ENCODE measurements around the gene NECTIN3.

NECTIN3 gene

DNA sequence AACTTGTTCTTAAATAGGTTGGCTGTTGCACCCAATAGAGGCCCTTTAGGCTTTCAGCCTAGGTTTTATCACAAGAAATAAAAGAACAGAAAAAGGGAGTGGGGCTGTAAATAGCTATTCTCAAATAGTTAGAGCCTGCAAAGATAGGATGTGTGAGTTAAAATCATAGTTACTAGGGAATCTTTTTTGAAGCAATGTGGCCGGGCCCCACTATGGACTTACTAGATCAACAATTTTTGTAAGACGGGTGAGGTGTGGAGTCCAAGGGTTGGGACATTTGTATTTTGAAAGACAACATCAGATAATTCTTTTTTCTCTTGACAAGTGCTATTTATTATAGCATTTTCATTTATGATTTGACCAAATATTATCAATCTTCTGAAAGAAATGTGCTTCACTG lies 5.8 kb downstream of the NECTIN3 start:
- Histone ChIP-seq H3K4me3 (no peak overlapping the region), H3K27ac (no peak overlapping the region)

DNA sequence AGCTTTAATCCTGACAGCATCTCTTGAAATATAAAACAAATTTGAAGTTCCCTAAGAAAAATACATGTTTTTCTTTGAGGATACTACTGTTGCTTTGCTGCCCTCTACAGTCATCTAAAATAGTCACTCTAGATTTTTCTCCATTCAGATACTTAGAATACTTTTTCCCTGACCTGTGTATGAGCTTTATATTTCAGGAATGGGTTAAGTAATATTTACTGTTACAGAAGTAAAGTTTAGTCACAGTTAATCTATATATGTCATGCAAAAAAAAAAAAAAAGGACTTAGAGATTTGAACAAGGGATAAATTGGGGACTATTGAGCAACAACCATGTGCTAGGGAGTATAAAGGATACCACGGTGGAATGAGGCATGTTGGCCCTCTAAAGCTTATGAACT lies 8.8 kb downstream of the NECTIN3 start:
- no peak overlapping the region for H3K4me3 ChIP-seq
- H3K27ac ChIP-seq: no peak overlapping the region

DNA sequence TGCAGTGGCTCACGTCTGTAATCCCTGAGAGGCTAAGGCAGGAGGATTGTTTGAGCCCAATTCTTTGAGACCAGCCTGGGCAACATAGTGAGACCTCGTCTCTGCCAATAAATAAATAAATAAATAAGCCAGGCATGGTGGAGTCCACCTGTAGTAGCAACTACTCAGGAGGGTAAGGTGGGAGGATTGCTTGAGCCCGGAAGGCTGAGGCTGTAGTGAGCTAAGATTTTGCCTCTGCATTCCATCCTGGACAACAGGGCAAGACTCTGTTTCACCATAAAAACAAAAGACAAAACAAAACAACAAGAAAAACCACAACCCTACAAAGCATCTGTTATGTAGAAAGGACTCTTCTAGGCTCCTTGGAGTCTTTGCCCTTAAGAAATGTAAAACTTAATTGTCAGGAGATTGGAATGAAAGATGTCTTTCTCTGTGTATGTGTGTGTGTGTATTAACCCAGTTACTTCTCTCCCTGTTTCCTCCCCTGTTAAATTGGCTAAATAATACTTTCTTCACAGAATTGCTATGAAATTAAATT lies 9.5 kb downstream of the NECTIN3 start:
- H3K27ac ChIP-seq: no peak overlapping the region
- H3K4me3 ChIP-seq: no peak overlapping the region

DNA sequence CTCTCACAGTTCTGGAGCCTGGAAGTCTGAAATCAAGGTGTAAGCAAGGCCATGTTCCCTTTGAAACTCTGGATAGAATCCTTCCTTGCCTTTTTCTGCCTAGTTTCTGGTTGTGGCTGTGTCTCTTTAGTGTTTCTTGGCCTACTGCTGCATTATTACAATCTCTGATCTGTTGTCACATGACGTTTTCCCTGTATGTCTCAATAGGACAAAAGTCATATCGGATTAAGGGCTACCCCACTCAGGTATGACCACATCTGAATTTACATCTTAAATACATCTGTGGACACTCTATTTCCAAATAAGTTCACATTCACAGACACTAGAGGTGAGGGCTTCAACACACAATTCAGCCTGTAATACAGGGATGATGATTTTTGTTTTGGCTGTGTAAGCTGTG lies 13.3 kb downstream of the NECTIN3 start:
- Histone ChIP-seq H3K4me3 (no peak overlapping the region), H3K27ac (no peak overlapping the region)

GRCh38 chr3:111087924-111088469 lies 16.4 kb downstream of the NECTIN3 start:
- no peak overlapping the region for H3K27ac ChIP-seq
- H3K4me3 ChIP-seq: no peak overlapping the region

DNA sequence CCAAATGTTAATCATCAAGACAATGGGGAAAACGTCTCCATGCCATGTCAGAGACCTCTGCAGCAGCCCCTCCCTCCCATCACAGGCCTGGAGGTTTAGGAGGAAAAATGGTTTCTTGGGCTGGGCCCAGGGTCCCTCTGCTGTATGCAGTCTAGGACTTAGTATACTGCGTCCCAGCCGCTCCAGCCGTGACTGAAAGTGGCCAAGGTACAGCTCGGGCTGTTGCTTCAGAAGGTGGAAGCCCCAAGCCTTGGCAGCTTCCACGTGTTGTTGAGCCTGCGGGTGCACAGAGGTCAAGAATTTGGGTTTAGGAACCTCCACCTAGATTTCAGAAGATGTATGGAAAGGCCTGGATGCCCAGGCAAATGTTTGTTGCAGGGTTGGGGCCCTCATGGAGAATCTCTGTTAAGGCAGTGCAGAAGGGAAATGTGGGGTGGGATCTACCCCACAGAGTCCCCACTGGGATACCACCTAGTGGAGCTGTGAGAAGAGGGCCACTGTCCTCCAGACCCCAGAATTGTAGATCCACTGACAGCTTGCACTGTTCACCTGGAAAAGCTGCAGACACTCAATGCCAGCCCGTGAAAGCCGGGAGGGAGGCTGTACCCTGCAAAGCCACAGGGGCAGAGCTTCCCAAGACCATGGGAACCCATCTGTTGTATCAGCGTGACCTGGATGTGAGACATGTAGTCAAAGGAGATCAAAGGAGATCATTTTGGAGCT lies 25.0 kb downstream of the NECTIN3 start:
- no peak overlapping the region for H3K4me3 ChIP-seq
- H3K27ac ChIP-seq: no peak overlapping the region

- no peak overlapping the region for H3K27ac ChIP-seq
- no peak overlapping the region for H3K4me3 ChIP-seq
These were observed 32.2 kb downstream of the NECTIN3 start for GRCh38 chr3:111103807-111104206.

GRCh38 chr3:111106993-111107661 lies 35.5 kb downstream of the NECTIN3 start:
- no peak overlapping the region for H3K27ac ChIP-seq
- H3K4me3 ChIP-seq: no peak overlapping the region

- Histone ChIP-seq H3K27ac (no peak overlapping the region), H3K4me3 (no peak overlapping the region)
These were observed 36.0 kb downstream of the NECTIN3 start for GRCh38 chr3:111107662-111108035.

- Histone ChIP-seq H3K4me3 (no peak overlapping the region), H3K27ac (no peak overlapping the region)
These were observed 41.3 kb downstream of the NECTIN3 start for GRCh38 chr3:111112913-111113312.

DNA sequence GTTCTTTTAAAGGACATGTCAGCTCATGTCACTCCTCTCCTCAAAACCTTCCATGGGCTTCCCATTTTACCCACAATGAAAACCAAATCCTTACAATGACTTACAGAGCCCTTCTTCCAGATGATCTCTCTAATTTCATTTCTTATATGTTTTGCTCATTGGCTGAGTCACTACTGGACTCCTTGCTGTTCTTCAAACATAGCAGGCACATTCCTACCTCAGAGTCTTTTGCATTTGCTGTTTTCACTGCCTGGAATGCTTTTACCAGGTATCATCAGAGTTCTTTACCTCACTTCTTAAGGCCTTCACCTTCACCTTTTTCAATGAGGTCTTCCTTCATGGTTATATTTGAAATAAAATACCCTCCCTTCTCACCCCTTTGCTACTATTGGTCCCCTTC lies 57.3 kb downstream of the NECTIN3 start:
- no peak overlapping the region for H3K4me3 ChIP-seq
- H3K27ac ChIP-seq: no peak overlapping the region

- H3K27ac ChIP-seq: no peak overlapping the region
These were observed 59.2 kb downstream of the NECTIN3 start for GRCh38 chr3:111130827-111131226.

GRCh38 chr3:111134302-111134701 lies 62.7 kb downstream of the NECTIN3 start:
- no peak overlapping the region for H3K27ac ChIP-seq
- no peak overlapping the region for H3K4me3 ChIP-seq

More at GRCh38 chr3:111130827-111131226, 59.2 kb downstream of the NECTIN3 start:
- H3K4me3 ChIP-seq: no peak overlapping the region

DNA sequence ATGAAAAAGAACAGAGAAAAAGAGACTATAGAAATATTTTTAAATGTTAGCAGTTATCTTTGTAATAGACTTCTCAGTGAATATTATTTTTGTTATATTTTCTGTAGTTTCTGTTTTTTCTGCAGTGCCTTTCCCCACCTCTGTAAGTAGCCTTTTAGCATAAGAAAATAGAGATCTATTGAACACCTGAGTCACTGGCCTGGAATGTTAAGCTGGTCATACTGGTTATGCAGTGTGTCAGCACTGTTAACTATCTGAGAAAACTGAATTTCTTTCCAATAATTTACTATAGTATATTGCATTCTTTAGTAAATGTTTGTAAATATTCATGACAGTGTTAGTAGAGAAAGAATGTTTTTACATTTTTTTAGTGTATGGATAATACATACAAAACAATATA lies 79.8 kb downstream of the NECTIN3 start:
- H3K4me3 ChIP-seq: no peak overlapping the region
- H3K27ac ChIP-seq: no peak overlapping the region

DNA sequence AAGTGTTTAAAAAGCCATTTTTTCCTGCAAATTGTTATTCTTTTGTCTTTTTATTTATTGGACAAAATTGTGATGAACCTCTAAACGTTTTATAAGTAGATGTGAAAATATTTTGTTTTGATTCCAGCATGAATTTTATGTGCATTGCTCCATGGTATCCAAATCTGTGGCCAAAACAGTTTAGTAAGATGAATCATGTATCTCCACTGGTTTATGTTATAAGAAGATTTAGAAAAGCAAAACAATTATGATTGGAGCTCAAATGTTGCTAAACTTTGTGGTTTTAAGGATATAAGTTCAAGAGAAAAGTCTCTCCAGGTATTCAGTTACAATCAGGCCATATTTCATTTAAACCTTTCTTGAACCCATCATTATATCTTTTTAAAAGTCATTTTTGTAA lies 80.9 kb downstream of the NECTIN3 start:
- Histone ChIP-seq H3K4me3 (no peak overlapping the region), H3K27ac (no peak overlapping the region)

GRCh38 chr3:111156517-111156916 lies 84.9 kb downstream of the NECTIN3 start:
- no peak overlapping the region for H3K4me3 ChIP-seq
- no peak overlapping the region for H3K27ac ChIP-seq

GRCh38 chr3:111159391-111159790 lies 87.8 kb downstream of the NECTIN3 start:
- H3K27ac ChIP-seq: no peak overlapping the region
- H3K4me3 ChIP-seq: no peak overlapping the region

GRCh38 chr3:111164621-111165020 lies 93.0 kb downstream of the NECTIN3 start:
- no peak overlapping the region for H3K4me3 ChIP-seq
- H3K27ac ChIP-seq: no peak overlapping the region

GRCh38 chr3:111165411-111165810 lies 93.8 kb downstream of the NECTIN3 start:
- Histone ChIP-seq H3K27ac (no peak overlapping the region), H3K4me3 (no peak overlapping the region)

- Histone ChIP-seq H3K4me3 (no peak overlapping the region), H3K27ac (no peak overlapping the region)
These were observed 101.8 kb downstream of the NECTIN3 start for GRCh38 chr3:111173328-111173900.

GRCh38 chr3:111173906-111174305 lies 102.3 kb downstream of the NECTIN3 start:
- H3K27ac ChIP-seq: no peak overlapping the region
- H3K4me3 ChIP-seq: no peak overlapping the region
